ENCODE data around the gene NCK2. TPM values are rescaled to one million over a fixed set of nuclear protein-coding genes. Genes with fewer than 3 reads are reported as not detected.

The NCK2 gene
- polyA plus RNA-seq, 1 donor from 2014 or later: 19.6 TPM

- peaks cover 52 to 74% (median 59%) of the 10 kb centered on the region in 3 donors for H3K4me1 Mint-ChIP-seq
- peak overlapping the region in 2 of 3 donors; percentile 35 to 81 for H3K27ac Mint-ChIP-seq
- H3K9me3 Mint-ChIP-seq: no peaks in the 10 kb centered on the region
- no peaks in the 10 kb centered on the region for H3K27me3 Mint-ChIP-seq
- peak overlapping the region in 2 of 4 donors; percentile 16 to 17 for H3K4me3 Mint-ChIP-seq
- peaks cover 2% of the 10 kb centered on the region for H3K36me3 Mint-ChIP-seq
Measured at GRCh38 chr2:105793196-105793975, 48.7 kb downstream of the NCK2 start.

- Mint-ChIP-seq H3K9me3 (no peaks in the 10 kb centered on the region), H3K27ac (peak overlapping the region; percentile 78 to 98 (median 93)), H3K4me1 (peaks cover 54 to 77% (median 59%) of the 10 kb centered on the region in 3 donors), H3K27me3 (no peaks in the 10 kb centered on the region), H3K36me3 (peaks cover 2% of the 10 kb centered on the region), H3K4me3 (peak overlapping the region; percentile 78 to 94 (median 92))
Measured at GRCh38 chr2:105794926-105795574, 50.3 kb downstream of the NCK2 start.

- Mint-ChIP-seq H3K4me3 (peak overlapping the region; percentile 78 to 94 (median 92)), H3K4me1 (peaks cover 57 to 77% (median 59%) of the 10 kb centered on the region in 3 donors), H3K9me3 (no peaks in the 10 kb centered on the region), H3K27ac (peak overlapping the region; percentile 78 to 98 (median 93)), H3K27me3 (no peaks in the 10 kb centered on the region), H3K36me3 (peaks cover 2% of the 10 kb centered on the region)
Measured at GRCh38 chr2:105795575-105795934, 50.8 kb downstream of the NCK2 start.

GRCh38 chr2:105796131-105796638, 51.5 kb downstream of the NCK2 start:
- peaks cover 2% of the 10 kb centered on the region for H3K36me3 Mint-ChIP-seq
- H3K4me1 Mint-ChIP-seq: peaks cover 59 to 77% (median 59%) of the 10 kb centered on the region in 3 donors
- no peaks in the 10 kb centered on the region for H3K27me3 Mint-ChIP-seq
- peak overlapping the region; percentile 78 to 94 (median 92) for H3K4me3 Mint-ChIP-seq
- peak overlapping the region; percentile 78 to 98 (median 93) for H3K27ac Mint-ChIP-seq
- H3K9me3 Mint-ChIP-seq: no peaks in the 10 kb centered on the region

- peak overlapping the region; percentile 73 to 94 (median 88) for H3K4me3 Mint-ChIP-seq
- H3K4me1 Mint-ChIP-seq: peaks cover 55 to 78% (median 60%) of the 10 kb centered on the region in 3 donors
- no peaks in the 10 kb centered on the region for H3K27me3 Mint-ChIP-seq
- H3K9me3 Mint-ChIP-seq: no peaks in the 10 kb centered on the region
- peaks cover 2% of the 10 kb centered on the region for H3K36me3 Mint-ChIP-seq
- peak overlapping the region; percentile 78 to 98 (median 93) for H3K27ac Mint-ChIP-seq
Measured at GRCh38 chr2:105796791-105797190, 52.1 kb downstream of the NCK2 start.

GRCh38 chr2:105797298-105797819, 52.6 kb downstream of the NCK2 start:
- H3K9me3 Mint-ChIP-seq: no peaks in the 10 kb centered on the region
- H3K4me3 Mint-ChIP-seq: peak overlapping the region; percentile 73 to 94 (median 82)
- peaks cover 58 to 80% (median 66%) of the 10 kb centered on the region in 3 donors for H3K4me1 Mint-ChIP-seq
- peaks cover 5% of the 10 kb centered on the region for H3K36me3 Mint-ChIP-seq
- no peaks in the 10 kb centered on the region for H3K27me3 Mint-ChIP-seq
- H3K27ac Mint-ChIP-seq: peak overlapping the region; percentile 78 to 96 (median 93)

- H3K27me3 Mint-ChIP-seq: no peaks in the 10 kb centered on the region
- H3K27ac Mint-ChIP-seq: peak overlapping the region; percentile 78 to 96 (median 93)
- H3K4me3 Mint-ChIP-seq: peak overlapping the region; percentile 73 to 94 (median 82)
- no peaks in the 10 kb centered on the region for H3K9me3 Mint-ChIP-seq
- H3K4me1 Mint-ChIP-seq: peaks cover 62 to 84% (median 76%) of the 10 kb centered on the region in 3 donors
- peaks cover 4% of the 10 kb centered on the region for H3K36me3 Mint-ChIP-seq
Measured at GRCh38 chr2:105798595-105798994, 53.9 kb downstream of the NCK2 start.

GRCh38 chr2:105800036-105800713, 55.5 kb downstream of the NCK2 start:
- peaks cover 7% of the 10 kb centered on the region for H3K36me3 Mint-ChIP-seq
- peak overlapping the region; percentile 78 to 99 (median 93) for H3K27ac Mint-ChIP-seq
- no peaks in the 10 kb centered on the region for H3K27me3 Mint-ChIP-seq
- H3K9me3 Mint-ChIP-seq: no peaks in the 10 kb centered on the region
- peaks cover 65 to 96% (median 91%) of the 10 kb centered on the region in 3 donors for H3K4me1 Mint-ChIP-seq
- H3K4me3 Mint-ChIP-seq: peak overlapping the region in 3 of 4 donors; percentile 69 to 90 (median 72)

- H3K4me1 Mint-ChIP-seq: peaks cover 56 to 91% (median 82%) of the 10 kb centered on the region in 3 donors
- no peaks in the 10 kb centered on the region for H3K9me3 Mint-ChIP-seq
- H3K27ac Mint-ChIP-seq: peak overlapping the region; percentile 78 to 99 (median 93)
- H3K4me3 Mint-ChIP-seq: peak overlapping the region; percentile 41 to 90 (median 70)
- H3K36me3 Mint-ChIP-seq: peaks cover 9% of the 10 kb centered on the region
- no peaks in the 10 kb centered on the region for H3K27me3 Mint-ChIP-seq
Measured at GRCh38 chr2:105800953-105801635, 56.4 kb downstream of the NCK2 start.

- Mint-ChIP-seq H3K4me3 (peak overlapping the region in 3 of 4 donors; percentile 22 to 86 (median 58)), H3K9me3 (no peaks in the 10 kb centered on the region), H3K36me3 (peaks cover 9% of the 10 kb centered on the region), H3K4me1 (peaks cover 54 to 88% (median 82%) of the 10 kb centered on the region in 3 donors), H3K27me3 (no peaks in the 10 kb centered on the region), H3K27ac (peak overlapping the region; percentile 78 to 99 (median 93))
Measured at GRCh38 chr2:105801961-105802360, 57.2 kb downstream of the NCK2 start.

- Mint-ChIP-seq H3K36me3 (peaks cover 9% of the 10 kb centered on the region), H3K4me3 (peak overlapping the region; percentile 22 to 86 (median 72)), H3K27me3 (no peaks in the 10 kb centered on the region), H3K9me3 (no peaks in the 10 kb centered on the region), H3K4me1 (peaks cover 53 to 85% (median 78%) of the 10 kb centered on the region in 3 donors), H3K27ac (peak overlapping the region; percentile 78 to 99 (median 93))
Measured at GRCh38 chr2:105802587-105802986, 57.9 kb downstream of the NCK2 start.

- Mint-ChIP-seq H3K36me3 (peaks cover 9% of the 10 kb centered on the region), H3K4me3 (peak overlapping the region in 1 of 4 donors; percentile 49), H3K4me1 (peaks cover 52 to 81% (median 70%) of the 10 kb centered on the region in 3 donors)
Measured at GRCh38 chr2:105803337-105803736, 58.6 kb downstream of the NCK2 start.

GRCh38 chr2:105803773-105804172, 59.1 kb downstream of the NCK2 start:
- Mint-ChIP-seq H3K9me3 (no peaks in the 10 kb centered on the region), H3K4me3 (peak overlapping the region in 1 of 4 donors; percentile 49)

More at GRCh38 chr2:105803337-105803736, 58.6 kb downstream of the NCK2 start:
- peak overlapping the region; percentile 78 to 99 (median 93) for H3K27ac Mint-ChIP-seq
- no peaks in the 10 kb centered on the region for H3K9me3 Mint-ChIP-seq
- H3K27me3 Mint-ChIP-seq: no peaks in the 10 kb centered on the region

GRCh38 chr2:105804266-105804665, 59.6 kb downstream of the NCK2 start:
- Mint-ChIP-seq H3K27me3 (no peaks in the 10 kb centered on the region), H3K4me1 (peaks cover 52 to 81% (median 69%) of the 10 kb centered on the region in 3 donors), H3K4me3 (no peak overlapping the region), H3K36me3 (peaks cover 9% of the 10 kb centered on the region), H3K27ac (peak overlapping the region; percentile 71 to 99 (median 93)), H3K9me3 (no peaks in the 10 kb centered on the region)

More at GRCh38 chr2:105803773-105804172, 59.1 kb downstream of the NCK2 start:
- H3K27me3 Mint-ChIP-seq: no peaks in the 10 kb centered on the region
- H3K27ac Mint-ChIP-seq: peak overlapping the region; percentile 78 to 99 (median 93)
- H3K4me1 Mint-ChIP-seq: peaks cover 51 to 81% (median 69%) of the 10 kb centered on the region in 3 donors
- peaks cover 9% of the 10 kb centered on the region for H3K36me3 Mint-ChIP-seq
